NCI-H226 (cell line): Measurements from ENCODE around the gene HIRIP3.
"Not testable (repeated sequence)": the region's sequence is repeated elsewhere in the genome, so short reads cannot be mapped to it uniquely, and the experiment has no call there.

Experiments
- DNase-seq: peaks from one replicate; pipeline ENCODE4 v3.0.0-alpha.2; 2015

The HIRIP3 gene

GRCh38 chr16:30016555-30017276 is 21.3 kb upstream of the HIRIP3 start:
- no peak for DNase-seq

GRCh38 chr16:30015450-30015849 is 20.0 kb upstream of the HIRIP3 start:
- not testable (repeated sequence) for DNase-seq

GRCh38 chr16:30012598-30012997 is 17.2 kb upstream of the HIRIP3 start:
- DNase-seq = not testable (repeated sequence)

- no peak for DNase-seq
These were observed 16.5 kb upstream of the HIRIP3 start for GRCh38 chr16:30011714-30012504.

GRCh38 chr16:30010844-30011713 is 15.7 kb upstream of the HIRIP3 start, which contains the start of gene DOC2A:
TSS of gene DOC2A (minus strand) at chr16:30011027. CDS start at chr16:30010222, 805 bp downstream.
- no peak for DNase-seq

GRCh38 chr16:30009990-30010843 is 14.8 kb upstream of the HIRIP3 start:
- no peak for DNase-seq

- DNase-seq = no peak
These were observed 13.9 kb upstream of the HIRIP3 start for GRCh38 chr16:30009085-30009862.

GRCh38 chr16:30007378-30007895 is 12.0 kb upstream of the HIRIP3 start:
- no peak for DNase-seq

GRCh38 chr16:30006659-30007377 is 11.4 kb upstream of the HIRIP3 start:
- DNase-seq = no peak

- no peak for DNase-seq
These were observed 10.7 kb upstream of the HIRIP3 start for GRCh38 chr16:30006095-30006473.

GRCh38 chr16:30005341-30006094 is 10.1 kb upstream of the HIRIP3 start:
- DNase-seq = no peak

- DNase-seq = no peak
These were observed 9.4 kb upstream of the HIRIP3 start for GRCh38 chr16:30004811-30005242.

GRCh38 chr16:30004424-30004776 is 9.0 kb upstream of the HIRIP3 start:
- DNase-seq = no peak

- no peak for DNase-seq
These were observed 8.4 kb upstream of the HIRIP3 start for GRCh38 chr16:30003670-30004423.

GRCh38 chr16:30002614-30003346 is 7.4 kb upstream of the HIRIP3 start:
- no peak for DNase-seq

- no peak for DNase-seq
These were observed 5.6 kb upstream of the HIRIP3 start for GRCh38 chr16:30000735-30001631.

GRCh38 chr16:29999605-30000004 is 4.2 kb upstream of the HIRIP3 start:
- DNase-seq = no peak
